GM12872 (cell line): ENCODE data around the gene TBX19.

Experiments used
- TF ChIP-seq, protein P1 (sequence below): IDR thresholded peaks from 3 replicates; pipeline ENCODE4 v1.5.1; 2011; ENCODE audit warnings: low read depth, mild to moderate bottlenecking, low read length, moderate library complexity; ENCODE audit not compliant: insufficient read depth

Gene TBX19

DNA sequence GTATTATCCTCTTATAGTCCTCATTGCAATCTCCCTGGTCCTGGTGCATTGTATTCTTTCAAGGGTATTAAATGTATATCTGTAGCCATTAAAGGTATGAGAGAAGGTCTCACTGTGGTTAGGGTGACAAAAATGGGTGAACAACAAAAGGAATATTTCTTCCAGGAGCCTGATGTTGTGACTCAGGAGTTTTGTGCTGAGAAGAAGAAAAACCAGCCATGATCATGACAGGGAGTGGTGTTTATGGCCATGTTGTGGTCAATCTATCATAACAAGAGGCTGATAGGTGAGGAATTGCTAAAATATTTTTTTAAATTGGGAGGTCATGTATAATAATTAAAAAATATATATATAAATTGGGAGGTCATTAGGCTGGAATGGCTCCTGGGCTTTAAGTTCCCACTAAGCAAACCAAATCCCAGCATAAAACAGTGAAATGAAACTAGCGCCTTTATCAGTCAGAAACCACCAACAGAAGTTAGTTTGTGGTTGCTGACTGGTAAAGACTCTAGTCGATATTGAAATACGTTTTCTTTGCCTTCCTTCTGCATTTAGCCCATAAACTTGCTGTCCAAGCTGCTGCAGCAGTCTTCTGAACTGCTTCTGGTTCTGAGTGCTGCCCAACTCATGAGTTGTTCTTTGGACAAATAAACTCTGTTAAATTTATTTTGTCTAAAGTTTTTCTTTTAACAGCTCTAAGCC is 60.3 kb downstream of the TBX19 start:
- TF ChIP-seq, protein P1, sequence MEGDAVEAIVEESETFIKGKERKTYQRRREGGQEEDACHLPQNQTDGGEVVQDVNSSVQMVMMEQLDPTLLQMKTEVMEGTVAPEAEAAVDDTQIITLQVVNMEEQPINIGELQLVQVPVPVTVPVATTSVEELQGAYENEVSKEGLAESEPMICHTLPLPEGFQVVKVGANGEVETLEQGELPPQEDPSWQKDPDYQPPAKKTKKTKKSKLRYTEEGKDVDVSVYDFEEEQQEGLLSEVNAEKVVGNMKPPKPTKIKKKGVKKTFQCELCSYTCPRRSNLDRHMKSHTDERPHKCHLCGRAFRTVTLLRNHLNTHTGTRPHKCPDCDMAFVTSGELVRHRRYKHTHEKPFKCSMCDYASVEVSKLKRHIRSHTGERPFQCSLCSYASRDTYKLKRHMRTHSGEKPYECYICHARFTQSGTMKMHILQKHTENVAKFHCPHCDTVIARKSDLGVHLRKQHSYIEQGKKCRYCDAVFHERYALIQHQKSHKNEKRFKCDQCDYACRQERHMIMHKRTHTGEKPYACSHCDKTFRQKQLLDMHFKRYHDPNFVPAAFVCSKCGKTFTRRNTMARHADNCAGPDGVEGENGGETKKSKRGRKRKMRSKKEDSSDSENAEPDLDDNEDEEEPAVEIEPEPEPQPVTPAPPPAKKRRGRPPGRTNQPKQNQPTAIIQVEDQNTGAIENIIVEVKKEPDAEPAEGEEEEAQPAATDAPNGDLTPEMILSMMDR, result no peak

DNA sequence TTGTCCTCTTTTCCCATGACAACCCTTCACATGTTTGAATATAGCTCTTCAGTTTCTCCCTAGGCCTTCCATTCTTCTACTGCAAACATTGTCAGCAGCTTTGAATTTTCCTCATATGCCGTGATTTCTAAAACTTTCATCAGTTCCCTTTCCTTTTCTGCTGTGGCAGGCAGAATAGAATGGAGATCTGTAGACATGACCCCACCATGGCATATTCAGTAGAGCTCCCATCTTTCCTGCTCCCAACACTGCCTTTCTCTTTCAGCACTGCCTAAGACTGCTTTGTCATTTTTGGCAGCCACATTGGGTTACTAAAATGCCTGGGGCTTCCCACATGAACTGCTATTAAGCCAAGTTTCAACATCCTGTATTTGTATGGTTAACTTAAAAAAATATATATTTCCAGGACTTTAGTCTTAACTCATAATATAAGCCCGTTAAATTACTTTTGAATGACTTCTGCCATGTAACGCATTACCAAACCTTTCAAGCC is 60.9 kb downstream of the TBX19 start:
- TF ChIP-seq, protein P1, result no peak

DNA sequence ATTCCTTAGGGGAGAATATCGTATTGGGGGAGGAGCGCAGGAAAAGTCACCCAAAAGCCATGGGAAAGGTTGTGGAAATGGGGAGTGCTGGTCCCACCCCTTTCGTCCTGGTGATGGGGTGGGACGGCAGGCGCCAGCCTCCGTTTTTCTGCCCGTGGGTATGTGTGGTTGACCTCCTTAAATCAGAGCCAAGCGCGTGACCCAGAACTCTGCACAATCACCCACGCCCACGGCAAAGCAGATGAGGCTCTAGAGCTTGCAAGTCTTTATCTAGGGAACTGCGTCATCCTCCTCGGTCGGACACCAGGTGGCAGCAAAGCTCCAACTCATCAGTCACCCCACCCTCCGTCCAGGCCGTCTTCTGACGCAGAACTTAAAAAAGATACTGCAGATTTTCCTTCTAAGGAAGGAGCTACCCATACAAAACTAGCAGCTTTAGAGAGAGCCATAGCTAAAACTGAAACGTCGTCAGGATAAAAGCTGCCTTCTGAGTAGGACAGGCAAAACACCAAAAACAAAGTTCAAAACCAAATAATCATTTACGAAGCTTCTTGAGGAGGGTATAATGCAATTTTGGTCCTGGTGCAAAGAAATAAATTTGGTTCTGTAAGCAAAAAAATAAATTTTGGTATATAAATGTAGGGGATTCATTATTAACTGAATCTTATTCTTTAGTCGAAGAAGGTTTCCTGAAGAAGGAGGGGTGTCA is 62.0 kb downstream of the TBX19 start:
- TF ChIP-seq, protein P1, result peak; percentile 89

DNA sequence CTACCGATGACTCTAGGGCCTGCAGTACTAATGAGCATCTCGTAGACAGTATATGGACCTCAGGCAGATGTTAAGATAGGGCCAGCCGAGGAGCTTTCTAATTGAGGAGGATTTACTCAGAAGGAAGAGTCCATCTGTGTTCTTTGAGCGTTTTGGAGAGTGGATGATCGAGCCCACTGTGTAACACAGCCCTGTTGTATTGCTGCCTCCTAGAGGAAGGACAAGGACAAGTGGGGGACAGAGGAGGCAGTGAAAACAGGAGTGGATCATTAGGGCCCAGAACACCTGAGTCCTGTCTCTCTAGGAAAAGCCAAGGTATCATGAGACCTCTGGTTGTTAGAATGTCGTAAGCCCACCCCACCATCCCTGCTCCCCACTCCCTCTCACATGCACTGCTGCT is 62.9 kb downstream of the TBX19 start:
- TF ChIP-seq, protein P1, result peak; percentile 33; the same call in 1 of the 3 replicates

DNA sequence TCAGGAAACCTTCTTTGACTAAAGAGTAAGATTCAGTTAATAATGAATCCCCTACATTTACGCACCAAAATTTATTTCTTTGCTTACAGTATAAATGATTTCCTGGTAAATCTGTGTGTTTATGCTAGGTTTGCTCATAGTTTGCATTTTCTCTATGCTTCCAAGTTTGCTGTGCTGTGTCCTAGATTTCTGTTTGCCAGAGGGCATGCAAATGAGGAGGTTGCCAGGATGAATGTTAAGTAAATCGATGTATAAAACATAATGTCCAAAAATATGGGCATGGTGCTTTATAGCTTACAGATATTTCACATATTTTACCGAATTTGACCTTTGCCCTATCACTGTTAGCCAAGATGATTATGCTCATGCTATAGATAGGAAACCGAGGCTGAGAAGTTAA is 63.8 kb downstream of the TBX19 start:
- TF ChIP-seq, protein P1, result no peak

DNA sequence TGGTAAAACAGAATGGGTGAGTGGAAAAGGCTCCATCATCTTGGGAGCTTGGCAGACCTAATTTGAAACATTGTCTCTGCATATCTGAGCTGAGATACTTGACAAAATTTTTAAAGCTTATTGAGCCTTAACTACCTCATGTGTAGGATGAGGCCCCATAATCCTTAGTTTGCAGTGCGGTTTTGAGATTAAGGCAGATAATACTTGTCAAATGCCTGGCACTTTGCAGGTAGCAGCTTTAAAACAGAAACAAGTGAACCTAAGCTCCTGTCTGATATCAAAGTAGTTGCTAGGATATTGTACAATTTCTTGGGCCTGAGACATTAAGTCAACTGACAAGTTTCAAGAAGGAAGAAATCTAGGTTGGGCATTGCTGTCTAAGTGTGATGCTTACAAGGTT is 65.3 kb downstream of the TBX19 start:
- TF ChIP-seq, protein P1, result no peak

DNA sequence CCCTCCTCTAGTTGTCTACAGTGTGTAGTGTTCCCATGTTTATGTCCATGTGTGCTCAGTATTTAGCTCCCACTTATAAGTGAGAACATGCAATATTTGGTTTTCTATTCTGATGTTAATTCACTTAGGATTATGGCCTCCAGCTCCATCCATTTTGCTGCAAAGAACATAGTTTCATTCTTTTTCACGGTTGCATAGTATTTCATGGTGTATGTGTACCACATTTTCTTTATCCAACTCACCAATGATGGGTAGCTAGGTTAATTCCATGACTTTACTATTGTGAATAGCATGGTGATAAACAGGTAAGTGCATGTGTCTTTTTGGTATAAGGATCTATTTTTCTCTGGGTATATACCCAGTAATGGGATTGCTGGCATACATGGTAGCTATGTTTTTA is 67.0 kb downstream of the TBX19 start:
- TF ChIP-seq, protein P1, result no peak
